WTC11 (cell line): ENCODE data around the gene TNIP1. TPM values are rescaled to one million over a fixed set of nuclear protein-coding genes. Genes with fewer than 3 reads are reported as not detected.

Source experiments
- ATAC-seq: fragments of 200-7000 bp; cut with Tn5 transposase; 2 replicates; pipeline ENCODE4 v1.10.0; 2021; ENCODE audit warnings: mild to moderate bottlenecking, moderate library complexity
- CTCF ChIA-PET: fragments of 300-600 bp; sonication (Branson Sonifier 250); formaldehyde crosslinking; loops from one replicate; lab custom pipeline; 2021; ENCODE audit warnings: antibody characterized with exemption; lab: Charles Lee
- POLR2A ChIA-PET: fragments of 350-600 bp; sonication (Branson Sonifier 250); formaldehyde crosslinking; loops from one replicate; lab custom pipeline; 2021; ENCODE audit warnings: antibody characterized with exemption; lab: Charles Lee
- DNase-seq: peaks from one replicate; pipeline ENCODE4 v3.0.0; 2021; ENCODE audit warnings: low spot score
- H3K27ac Mint-ChIP-seq: 2 replicates; pipeline ENCODE4 v1.8.0; 2021; ENCODE audit warnings: mixed read lengths
- H3K27me3 Mint-ChIP-seq: 2 replicates; pipeline ENCODE4 v1.8.0; 2021; ENCODE audit warnings: low read depth, mild to moderate bottlenecking, moderate library complexity, mixed read lengths
- H3K36me3 Mint-ChIP-seq: 2 replicates; pipeline ENCODE4 v1.8.0; 2021; ENCODE audit warnings: mixed read lengths
- H3K4me1 Mint-ChIP-seq: 2 replicates; pipeline ENCODE4 v1.8.0; 2022; ENCODE audit warnings: mixed read lengths
- H3K4me3 Mint-ChIP-seq: 2 replicates; pipeline ENCODE4 v1.8.0; 2021; ENCODE audit warnings: mild to moderate bottlenecking, moderate library complexity, mixed read lengths
- H3K9me3 Mint-ChIP-seq: 2 replicates; pipeline ENCODE4 v1.8.0; 2021; ENCODE audit warnings: mixed read lengths
- NR2C2 ChIP-seq: sonication (generic); formaldehyde crosslinking; IDR thresholded peaks from 2 replicates; pipeline ENCODE4 v1.8.0; 2022; ENCODE audit warnings: mild to moderate bottlenecking, missing genetic modification reagents
- SMAD3 ChIP-seq: sonication (generic); formaldehyde crosslinking; IDR thresholded peaks from 2 replicates; pipeline ENCODE4 v1.8.0; 2022; ENCODE audit warnings: missing genetic modification reagents, mild to moderate bottlenecking, borderline replicate concordance
- TP53 ChIP-seq: sonication (generic); formaldehyde crosslinking; IDR thresholded peaks from 2 replicates; pipeline ENCODE4 v1.8.1; 2023; ENCODE audit warnings: mild to moderate bottlenecking, missing genetic modification reagents
- ZBTB21 ChIP-seq: sonication (generic); formaldehyde crosslinking; IDR thresholded peaks from 2 replicates; pipeline ENCODE4 v1.8.1; 2023; ENCODE audit warnings: mild to moderate bottlenecking, missing genetic modification reagents, borderline replicate concordance
- ZNF121 ChIP-seq: sonication (generic); formaldehyde crosslinking; IDR thresholded peaks from 2 replicates; pipeline ENCODE4 v1.8.0; 2023; ENCODE audit warnings: missing genetic modification reagents
- ZNF138 ChIP-seq: sonication (generic); formaldehyde crosslinking; conservative IDR thresholded peaks from 2 replicates; pipeline ENCODE4 v1.8.1; 2022; ENCODE audit warnings: mild to moderate bottlenecking, moderate library complexity, missing genetic modification reagents
- ZNF219 ChIP-seq: sonication (generic); formaldehyde crosslinking; IDR thresholded peaks from 2 replicates; pipeline ENCODE4 v1.8.0; 2023; ENCODE audit warnings: missing genetic modification reagents, mild to moderate bottlenecking, borderline replicate concordance
- ZNF671 ChIP-seq: fragments of 250-450 bp; sonication (Bioruptor Pico); IDR thresholded peaks from 2 replicates; pipeline ENCODE4 v1.8.0; 2021; ENCODE audit warnings: mild to moderate bottlenecking
- total RNA-seq: library from RNA; stranded (reverse); gene quantifications from 3 replicates; pipeline ENCODE4 v1.2.3, GENCODE V29; 2021
- TF ChIP-seq, protein P1 (sequence below): sonication (generic); formaldehyde crosslinking; conservative IDR thresholded peaks from 2 replicates; pipeline ENCODE4 v1.8.1; 2023; ENCODE audit warnings: mild to moderate bottlenecking, low read depth, missing genetic modification reagents, moderate library complexity
- TF ChIP-seq, protein P2 (sequence below): fragments of 250-450 bp; sonication (Bioruptor Pico); IDR thresholded peaks from 2 replicates; pipeline ENCODE4 v1.9.0; 2021; ENCODE audit warnings: moderate library complexity, mild to moderate bottlenecking, inconsistent platforms, borderline replicate concordance
- TF ChIP-seq, protein P3 (sequence below): sonication (generic); formaldehyde crosslinking; IDR thresholded peaks from 2 replicates; pipeline ENCODE4 v1.8.1; 2022; ENCODE audit warnings: low read depth, mild to moderate bottlenecking, moderate library complexity, missing genetic modification reagents, borderline replicate concordance
- TF ChIP-seq, protein P4 (sequence below): fragments of 250-450 bp; sonication (Bioruptor Pico); IDR thresholded peaks from 2 replicates; pipeline ENCODE4 v2.1.2; 2022; ENCODE audit warnings: mild to moderate bottlenecking, moderate library complexity
- TF ChIP-seq, protein P5 (sequence below): fragments of 250-450 bp; sonication (Bioruptor Pico); IDR thresholded peaks from 2 replicates; pipeline ENCODE4 v1.8.0; 2021; ENCODE audit warnings: mild to moderate bottlenecking
- TF ChIP-seq, protein P6 (sequence below): sonication (generic); formaldehyde crosslinking; IDR thresholded peaks from 2 replicates; pipeline ENCODE4 v1.8.1; 2023; ENCODE audit warnings: mild to moderate bottlenecking, missing genetic modification reagents, borderline replicate concordance
- TF ChIP-seq, protein P7 (sequence below): fragments of 250-450 bp; sonication (Bioruptor Pico); IDR thresholded peaks from 2 replicates; pipeline ENCODE4 v1.9.0; 2021; ENCODE audit warnings: mild to moderate bottlenecking

TNIP1 gene
- total RNA-seq, 1 experiment from 2014 or later = 41.1 TPM

DNA sequence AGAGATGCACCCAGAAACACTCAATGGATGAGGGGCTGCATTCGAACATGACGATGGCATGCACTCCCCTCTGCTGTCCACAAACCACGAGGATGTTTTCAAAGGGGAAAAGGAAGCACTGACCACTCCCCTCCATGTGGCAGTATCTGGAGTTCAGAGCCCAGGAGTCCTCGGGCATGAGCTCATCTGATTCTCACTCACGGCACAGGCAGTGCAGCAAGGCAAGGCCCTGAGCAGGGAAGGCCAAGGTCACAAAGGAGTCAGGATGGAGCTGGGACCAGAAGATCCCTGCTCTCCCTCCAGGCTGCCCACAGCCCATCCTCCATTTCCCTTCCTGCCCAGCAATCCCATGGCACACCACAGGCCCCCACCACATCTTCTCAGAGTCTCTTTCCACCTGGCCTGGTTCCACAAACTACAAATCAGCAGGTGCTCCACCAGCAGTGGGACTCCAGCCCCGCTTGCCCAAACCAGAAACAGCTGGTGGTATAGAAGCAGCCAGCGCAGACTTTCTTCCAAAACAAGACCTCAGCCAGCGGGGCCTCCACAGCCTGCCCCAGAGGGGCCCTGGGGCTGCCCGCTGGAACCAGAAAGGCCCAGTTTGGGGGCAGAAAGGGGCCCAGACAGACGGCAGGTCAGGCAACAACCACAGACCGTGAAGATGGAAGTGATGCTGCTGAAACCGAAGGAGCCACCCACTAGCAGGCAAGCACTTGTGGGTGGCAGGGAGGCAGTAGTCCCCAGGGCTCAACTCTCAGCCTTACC is 12.2 kb downstream of the TNIP1 start:
- TF ChIP-seq, protein P1, sequence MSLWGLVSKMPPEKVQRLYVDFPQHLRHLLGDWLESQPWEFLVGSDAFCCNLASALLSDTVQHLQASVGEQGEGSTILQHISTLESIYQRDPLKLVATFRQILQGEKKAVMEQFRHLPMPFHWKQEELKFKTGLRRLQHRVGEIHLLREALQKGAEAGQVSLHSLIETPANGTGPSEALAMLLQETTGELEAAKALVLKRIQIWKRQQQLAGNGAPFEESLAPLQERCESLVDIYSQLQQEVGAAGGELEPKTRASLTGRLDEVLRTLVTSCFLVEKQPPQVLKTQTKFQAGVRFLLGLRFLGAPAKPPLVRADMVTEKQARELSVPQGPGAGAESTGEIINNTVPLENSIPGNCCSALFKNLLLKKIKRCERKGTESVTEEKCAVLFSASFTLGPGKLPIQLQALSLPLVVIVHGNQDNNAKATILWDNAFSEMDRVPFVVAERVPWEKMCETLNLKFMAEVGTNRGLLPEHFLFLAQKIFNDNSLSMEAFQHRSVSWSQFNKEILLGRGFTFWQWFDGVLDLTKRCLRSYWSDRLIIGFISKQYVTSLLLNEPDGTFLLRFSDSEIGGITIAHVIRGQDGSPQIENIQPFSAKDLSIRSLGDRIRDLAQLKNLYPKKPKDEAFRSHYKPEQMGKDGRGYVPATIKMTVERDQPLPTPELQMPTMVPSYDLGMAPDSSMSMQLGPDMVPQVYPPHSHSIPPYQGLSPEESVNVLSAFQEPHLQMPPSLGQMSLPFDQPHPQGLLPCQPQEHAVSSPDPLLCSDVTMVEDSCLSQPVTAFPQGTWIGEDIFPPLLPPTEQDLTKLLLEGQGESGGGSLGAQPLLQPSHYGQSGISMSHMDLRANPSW (CRISPR knock-in tag) = no peak
- TF ChIP-seq NR2C2 (CRISPR knock-in tag) (no peak), ZNF121 (no peak), ZNF671 (CRISPR knock-in tag) (no peak), SMAD3 (CRISPR knock-in tag) (no peak), ZNF138 (CRISPR knock-in tag) (no peak), ZNF219 (CRISPR knock-in tag) (no peak), TP53 (CRISPR knock-in tag) (no peak), ZBTB21 (CRISPR knock-in tag) (no peak)
- TF ChIP-seq, protein P2, sequence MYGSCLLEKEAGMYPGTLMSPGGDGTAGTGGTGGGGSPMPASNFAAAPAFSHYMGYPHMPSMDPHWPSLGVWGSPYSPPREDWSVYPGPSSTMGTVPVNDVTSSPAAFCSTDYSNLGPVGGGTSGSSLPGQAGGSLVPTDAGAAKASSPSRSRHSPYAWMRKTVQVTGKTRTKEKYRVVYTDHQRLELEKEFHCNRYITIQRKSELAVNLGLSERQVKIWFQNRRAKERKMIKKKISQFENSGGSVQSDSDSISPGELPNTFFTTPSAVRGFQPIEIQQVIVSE (CRISPR knock-in tag) = no peak
- TF ChIP-seq, protein P3, sequence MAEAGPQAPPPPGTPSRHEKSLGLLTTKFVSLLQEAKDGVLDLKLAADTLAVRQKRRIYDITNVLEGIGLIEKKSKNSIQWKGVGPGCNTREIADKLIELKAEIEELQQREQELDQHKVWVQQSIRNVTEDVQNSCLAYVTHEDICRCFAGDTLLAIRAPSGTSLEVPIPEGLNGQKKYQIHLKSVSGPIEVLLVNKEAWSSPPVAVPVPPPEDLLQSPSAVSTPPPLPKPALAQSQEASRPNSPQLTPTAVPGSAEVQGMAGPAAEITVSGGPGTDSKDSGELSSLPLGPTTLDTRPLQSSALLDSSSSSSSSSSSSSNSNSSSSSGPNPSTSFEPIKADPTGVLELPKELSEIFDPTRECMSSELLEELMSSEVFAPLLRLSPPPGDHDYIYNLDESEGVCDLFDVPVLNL (CRISPR knock-in tag) = no peak
- TF ChIP-seq, protein P4, sequence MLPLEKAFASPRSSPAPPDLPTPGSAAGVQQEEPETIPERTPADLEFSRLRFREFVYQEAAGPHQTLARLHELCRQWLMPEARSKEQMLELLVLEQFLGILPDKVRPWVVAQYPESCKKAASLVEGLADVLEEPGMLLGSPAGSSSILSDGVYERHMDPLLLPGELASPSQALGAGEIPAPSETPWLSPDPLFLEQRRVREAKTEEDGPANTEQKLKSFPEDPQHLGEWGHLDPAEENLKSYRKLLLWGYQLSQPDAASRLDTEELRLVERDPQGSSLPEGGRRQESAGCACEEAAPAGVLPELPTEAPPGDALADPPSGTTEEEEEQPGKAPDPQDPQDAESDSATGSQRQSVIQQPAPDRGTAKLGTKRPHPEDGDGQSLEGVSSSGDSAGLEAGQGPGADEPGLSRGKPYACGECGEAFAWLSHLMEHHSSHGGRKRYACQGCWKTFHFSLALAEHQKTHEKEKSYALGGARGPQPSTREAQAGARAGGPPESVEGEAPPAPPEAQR = no peak
- TF ChIP-seq, protein P5, sequence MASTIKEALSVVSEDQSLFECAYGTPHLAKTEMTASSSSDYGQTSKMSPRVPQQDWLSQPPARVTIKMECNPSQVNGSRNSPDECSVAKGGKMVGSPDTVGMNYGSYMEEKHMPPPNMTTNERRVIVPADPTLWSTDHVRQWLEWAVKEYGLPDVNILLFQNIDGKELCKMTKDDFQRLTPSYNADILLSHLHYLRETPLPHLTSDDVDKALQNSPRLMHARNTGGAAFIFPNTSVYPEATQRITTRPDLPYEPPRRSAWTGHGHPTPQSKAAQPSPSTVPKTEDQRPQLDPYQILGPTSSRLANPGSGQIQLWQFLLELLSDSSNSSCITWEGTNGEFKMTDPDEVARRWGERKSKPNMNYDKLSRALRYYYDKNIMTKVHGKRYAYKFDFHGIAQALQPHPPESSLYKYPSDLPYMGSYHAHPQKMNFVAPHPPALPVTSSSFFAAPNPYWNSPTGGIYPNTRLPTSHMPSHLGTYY (CRISPR knock-in tag) = no peak
- TF ChIP-seq, protein P6, sequence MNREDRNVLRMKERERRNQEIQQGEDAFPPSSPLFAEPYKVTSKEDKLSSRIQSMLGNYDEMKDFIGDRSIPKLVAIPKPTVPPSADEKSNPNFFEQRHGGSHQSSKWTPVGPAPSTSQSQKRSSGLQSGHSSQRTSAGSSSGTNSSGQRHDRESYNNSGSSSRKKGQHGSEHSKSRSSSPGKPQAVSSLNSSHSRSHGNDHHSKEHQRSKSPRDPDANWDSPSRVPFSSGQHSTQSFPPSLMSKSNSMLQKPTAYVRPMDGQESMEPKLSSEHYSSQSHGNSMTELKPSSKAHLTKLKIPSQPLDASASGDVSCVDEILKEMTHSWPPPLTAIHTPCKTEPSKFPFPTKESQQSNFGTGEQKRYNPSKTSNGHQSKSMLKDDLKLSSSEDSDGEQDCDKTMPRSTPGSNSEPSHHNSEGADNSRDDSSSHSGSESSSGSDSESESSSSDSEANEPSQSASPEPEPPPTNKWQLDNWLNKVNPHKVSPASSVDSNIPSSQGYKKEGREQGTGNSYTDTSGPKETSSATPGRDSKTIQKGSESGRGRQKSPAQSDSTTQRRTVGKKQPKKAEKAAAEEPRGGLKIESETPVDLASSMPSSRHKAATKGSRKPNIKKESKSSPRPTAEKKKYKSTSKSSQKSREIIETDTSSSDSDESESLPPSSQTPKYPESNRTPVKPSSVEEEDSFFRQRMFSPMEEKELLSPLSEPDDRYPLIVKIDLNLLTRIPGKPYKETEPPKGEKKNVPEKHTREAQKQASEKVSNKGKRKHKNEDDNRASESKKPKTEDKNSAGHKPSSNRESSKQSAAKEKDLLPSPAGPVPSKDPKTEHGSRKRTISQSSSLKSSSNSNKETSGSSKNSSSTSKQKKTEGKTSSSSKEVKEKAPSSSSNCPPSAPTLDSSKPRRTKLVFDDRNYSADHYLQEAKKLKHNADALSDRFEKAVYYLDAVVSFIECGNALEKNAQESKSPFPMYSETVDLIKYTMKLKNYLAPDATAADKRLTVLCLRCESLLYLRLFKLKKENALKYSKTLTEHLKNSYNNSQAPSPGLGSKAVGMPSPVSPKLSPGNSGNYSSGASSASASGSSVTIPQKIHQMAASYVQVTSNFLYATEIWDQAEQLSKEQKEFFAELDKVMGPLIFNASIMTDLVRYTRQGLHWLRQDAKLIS = no peak
- TF ChIP-seq, protein P7, sequence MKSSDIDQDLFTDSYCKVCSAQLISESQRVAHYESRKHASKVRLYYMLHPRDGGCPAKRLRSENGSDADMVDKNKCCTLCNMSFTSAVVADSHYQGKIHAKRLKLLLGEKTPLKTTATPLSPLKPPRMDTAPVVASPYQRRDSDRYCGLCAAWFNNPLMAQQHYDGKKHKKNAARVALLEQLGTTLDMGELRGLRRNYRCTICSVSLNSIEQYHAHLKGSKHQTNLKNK (CRISPR knock-in tag) = no peak
- ChIA-PET POLR2A (interaction anchor here (0.5 to 0.6 kb wide), 2 partner anchors 181 to 722 kb away, joined by 3 to 5 read pairs; no protein-coding TSS in a partner anchor), CTCF (interaction anchor here (0.8 to 3.5 kb wide), 5 partner anchors 10 to 47 kb away, joined by 3 to 20 read pairs (median 4); no protein-coding TSS in a partner anchor)
- DNase-seq (no peak), ATAC-seq (no peak)
- Mint-ChIP-seq H3K27ac (no peak overlapping the region), H3K9me3 (no peaks in the 10 kb centered on the region), H3K36me3 (peaks cover 8% of the 10 kb centered on the region; the same call in 1 of the 2 replicates), H3K4me1 (peaks cover 17% of the 10 kb centered on the region), H3K27me3 (no peaks in the 10 kb centered on the region), H3K4me3 (no peak overlapping the region)
